DMS53 (cell line): ENCODE data around the gene QARS1.

ENCODE experiments used
- DNase-seq: peaks from one replicate; lab custom pipeline; 2025; lab: John Stamatoyannopoulos, UW

Gene QARS1

GRCh38 chr3:49053543-49053942, 51.0 kb downstream of the QARS1 start:
- DNase-seq, result no peak
